Subcutaneous adipose tissue (tissue), 4 donors: ENCODE measurements around the gene GBP5. TPM values are rescaled to one million over a fixed set of nuclear protein-coding genes. Genes with fewer than 3 reads are reported as not detected.
"Not testable (repeated sequence)": the region's sequence is repeated elsewhere in the genome, so short reads cannot be mapped to it uniquely, and the experiment has no call there.

ENCODE experiments used
- total RNA-seq, 4 donors: library from RNA; depleted of rRNA; stranded (reverse); fragments of >200 nt; gene quantifications; one replicate each; pipeline ENCODE4 v1.1.0, GENCODE V29; 2016
- TF ChIP-seq, protein P1 (sequence below): fragments of 450-650 bp; IDR thresholded peaks from one replicate; pipeline ENCODE4 v1.5.1; 2016; ENCODE audit warnings: low read depth, mild to moderate bottlenecking, control low read depth, antibody characterized with exemption, moderate library complexity

The GBP5 gene, protein sequence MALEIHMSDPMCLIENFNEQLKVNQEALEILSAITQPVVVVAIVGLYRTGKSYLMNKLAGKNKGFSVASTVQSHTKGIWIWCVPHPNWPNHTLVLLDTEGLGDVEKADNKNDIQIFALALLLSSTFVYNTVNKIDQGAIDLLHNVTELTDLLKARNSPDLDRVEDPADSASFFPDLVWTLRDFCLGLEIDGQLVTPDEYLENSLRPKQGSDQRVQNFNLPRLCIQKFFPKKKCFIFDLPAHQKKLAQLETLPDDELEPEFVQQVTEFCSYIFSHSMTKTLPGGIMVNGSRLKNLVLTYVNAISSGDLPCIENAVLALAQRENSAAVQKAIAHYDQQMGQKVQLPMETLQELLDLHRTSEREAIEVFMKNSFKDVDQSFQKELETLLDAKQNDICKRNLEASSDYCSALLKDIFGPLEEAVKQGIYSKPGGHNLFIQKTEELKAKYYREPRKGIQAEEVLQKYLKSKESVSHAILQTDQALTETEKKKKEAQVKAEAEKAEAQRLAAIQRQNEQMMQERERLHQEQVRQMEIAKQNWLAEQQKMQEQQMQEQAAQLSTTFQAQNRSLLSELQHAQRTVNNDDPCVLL
- 1 to 10 TPM; 3.1 to 8.3 (median 5.7) TPM for total RNA-seq

DNA sequence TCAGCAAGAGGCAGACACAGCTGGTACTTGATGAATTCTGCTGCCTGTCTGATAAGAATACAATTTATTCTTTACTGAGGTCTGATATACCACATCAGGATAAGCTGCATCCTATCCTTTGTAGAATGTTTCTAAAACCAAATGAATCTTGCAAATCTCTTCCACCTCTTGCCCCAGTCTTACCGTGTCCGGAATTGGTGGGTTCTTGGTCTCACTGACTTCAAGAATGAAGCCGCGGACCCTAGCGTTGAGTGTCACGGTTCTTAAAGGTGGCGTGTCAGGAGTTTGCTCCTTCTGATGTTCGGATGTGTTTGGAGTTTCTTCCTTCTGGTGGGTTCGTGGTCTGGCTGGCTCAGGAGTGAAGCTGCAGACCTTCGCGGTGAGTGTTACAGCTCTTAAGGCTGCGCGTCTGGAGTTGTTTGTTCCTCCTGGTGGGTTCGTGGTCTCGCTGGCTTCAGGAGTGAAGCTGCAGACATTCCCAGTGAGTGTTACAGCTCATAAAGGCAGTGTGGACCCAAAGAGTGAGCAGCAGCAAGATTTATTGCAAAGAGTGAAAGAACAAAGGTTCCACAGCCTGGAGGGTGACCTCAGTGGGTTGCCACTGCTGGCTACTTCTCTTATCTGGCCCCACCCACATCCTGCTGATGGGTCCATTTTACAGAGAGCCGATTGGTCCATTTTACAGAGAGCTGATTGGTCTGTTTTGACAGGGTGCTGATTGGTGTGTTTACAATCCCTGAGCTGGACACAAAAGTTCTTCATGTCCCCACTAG lies at the start of gene GBP5:
GBP5 (minus strand) TSS at position 592 of the 773 bp plus-strand sequence. CDS start 3,305 bp downstream, outside the sequence.
- TF ChIP-seq, protein P1, sequence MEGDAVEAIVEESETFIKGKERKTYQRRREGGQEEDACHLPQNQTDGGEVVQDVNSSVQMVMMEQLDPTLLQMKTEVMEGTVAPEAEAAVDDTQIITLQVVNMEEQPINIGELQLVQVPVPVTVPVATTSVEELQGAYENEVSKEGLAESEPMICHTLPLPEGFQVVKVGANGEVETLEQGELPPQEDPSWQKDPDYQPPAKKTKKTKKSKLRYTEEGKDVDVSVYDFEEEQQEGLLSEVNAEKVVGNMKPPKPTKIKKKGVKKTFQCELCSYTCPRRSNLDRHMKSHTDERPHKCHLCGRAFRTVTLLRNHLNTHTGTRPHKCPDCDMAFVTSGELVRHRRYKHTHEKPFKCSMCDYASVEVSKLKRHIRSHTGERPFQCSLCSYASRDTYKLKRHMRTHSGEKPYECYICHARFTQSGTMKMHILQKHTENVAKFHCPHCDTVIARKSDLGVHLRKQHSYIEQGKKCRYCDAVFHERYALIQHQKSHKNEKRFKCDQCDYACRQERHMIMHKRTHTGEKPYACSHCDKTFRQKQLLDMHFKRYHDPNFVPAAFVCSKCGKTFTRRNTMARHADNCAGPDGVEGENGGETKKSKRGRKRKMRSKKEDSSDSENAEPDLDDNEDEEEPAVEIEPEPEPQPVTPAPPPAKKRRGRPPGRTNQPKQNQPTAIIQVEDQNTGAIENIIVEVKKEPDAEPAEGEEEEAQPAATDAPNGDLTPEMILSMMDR, result not testable (repeated sequence)

DNA sequence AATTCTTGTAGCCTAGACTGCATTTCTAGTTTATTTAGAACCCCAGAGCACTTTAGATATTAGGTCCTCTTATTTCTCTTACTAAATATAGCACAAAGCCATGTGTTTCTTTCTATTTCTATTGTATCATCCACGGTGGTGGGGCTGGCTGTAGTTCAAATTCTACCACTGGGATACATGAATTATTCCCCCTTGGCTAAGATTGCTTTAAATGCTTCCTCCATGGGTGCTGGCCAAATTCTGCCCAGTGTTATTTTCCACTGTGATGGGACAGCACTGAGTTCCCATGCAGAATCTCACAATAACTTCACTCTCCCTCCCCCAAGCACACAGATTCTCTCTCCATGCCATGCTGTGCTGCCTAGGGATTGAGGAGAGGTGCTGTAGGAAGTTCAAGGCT lies 49.7 kb upstream of the GBP5 start:
- TF ChIP-seq, protein P1, result no peak

DNA sequence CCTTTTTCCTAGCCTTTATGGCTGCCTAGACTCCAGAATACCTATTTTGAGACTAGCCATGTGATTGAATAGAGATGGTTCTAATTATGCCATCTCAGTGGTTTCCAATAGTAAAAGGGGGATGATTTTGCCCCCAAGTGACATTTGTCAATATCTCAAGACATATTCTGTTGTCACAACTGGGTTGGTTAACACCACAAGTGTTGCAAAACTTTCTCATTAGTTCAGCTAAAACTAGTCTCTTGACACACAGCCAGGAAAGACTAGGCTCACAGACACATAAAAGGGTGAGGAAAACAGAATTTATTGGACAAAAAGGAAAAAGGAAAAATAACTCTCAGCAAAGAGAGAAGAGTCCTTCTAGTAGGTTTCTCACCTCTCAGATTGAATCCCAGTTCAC lies 39.9 kb upstream of the GBP5 start:
- TF ChIP-seq, protein P1, result no peak

DNA sequence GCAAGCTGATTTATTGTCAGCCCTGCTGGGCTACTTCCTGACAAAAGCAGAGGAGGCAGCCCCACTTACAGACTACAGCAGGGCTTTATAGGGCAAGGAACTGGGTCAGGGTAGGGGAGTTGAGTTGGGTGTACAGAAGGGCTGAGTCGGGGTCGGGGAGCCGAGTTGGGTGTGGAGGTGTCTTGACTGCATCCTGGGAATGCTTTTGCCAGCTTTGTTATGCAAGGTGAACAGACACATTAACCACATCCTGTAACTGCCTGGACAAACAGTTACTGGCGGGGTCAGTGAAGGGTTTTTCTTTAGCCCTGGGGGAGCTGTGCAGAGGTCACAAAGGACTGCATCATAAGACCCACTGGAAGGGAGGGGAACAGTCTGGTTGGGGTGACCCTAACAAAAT lies 39.1 kb upstream of the GBP5 start:
- TF ChIP-seq, protein P1, result no peak

DNA sequence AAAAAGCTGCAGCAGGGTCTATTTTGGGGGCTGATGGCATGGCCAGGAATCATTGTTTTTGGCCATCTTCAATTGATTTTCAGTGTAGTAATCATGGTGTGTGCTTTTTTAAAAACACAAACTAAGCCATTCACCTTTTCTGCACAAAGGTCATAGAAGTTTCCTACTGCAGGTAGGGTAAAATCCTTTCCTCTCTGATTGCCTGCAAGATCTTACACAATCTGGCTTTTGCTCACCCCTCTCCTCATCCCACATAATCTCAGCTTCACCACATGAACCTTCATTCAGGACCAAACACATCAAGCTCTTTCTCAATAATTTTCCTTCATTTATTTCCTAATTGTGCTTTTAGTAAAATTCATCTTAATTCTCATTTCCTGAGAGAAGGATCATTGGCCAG lies 38.3 kb upstream of the GBP5 start:
- TF ChIP-seq, protein P1, result no peak

DNA sequence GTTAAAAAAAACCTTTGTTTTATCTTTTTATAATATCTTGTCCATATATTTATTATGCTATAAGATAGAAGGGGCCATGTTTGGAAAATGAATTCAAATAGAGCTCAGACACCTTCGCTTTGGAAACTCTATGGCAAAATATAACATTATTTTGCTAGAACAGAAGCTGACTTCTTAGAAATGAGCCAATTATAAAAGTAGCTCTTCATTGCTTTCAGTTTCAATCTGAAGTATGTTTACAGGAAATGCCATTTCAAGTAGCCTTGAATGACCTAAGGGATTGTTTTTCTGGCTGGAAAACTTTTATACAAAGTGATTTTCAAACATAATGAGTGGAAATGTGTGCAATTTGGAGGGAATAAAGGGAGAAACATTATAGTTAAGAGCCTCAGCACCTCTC lies 37.8 kb upstream of the GBP5 start:
- TF ChIP-seq, protein P1, result no peak

DNA sequence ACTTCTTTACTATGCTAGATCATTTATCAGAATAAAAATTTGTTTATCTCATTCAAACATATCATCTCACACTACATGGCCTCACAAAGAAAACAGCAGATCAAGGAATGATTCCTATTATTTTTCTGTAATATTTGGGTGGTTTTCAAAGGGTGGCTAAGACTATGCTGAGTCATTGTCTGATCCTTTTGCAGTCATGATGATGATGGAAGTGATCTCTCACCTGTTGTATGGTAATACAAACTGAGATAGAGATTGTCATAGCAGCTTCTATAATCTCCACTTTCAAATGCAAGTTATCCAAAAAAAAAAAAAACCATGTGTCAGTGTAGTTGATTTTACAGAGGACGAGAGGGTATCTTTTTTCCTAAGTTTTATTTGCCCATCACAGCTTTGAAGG lies 37.2 kb upstream of the GBP5 start:
- TF ChIP-seq, protein P1, result no peak
